GM12874 (cell line): Measurements from ENCODE around the gene HSD11B1L.

Experiments
- CTCF ChIP-seq: IDR thresholded peaks from 2 replicates; pipeline ENCODE4 v1.5.1; 2011; ENCODE audit warnings: low read depth, mild to moderate bottlenecking, control low read depth, low read length, moderate library complexity; ENCODE audit not compliant: insufficient read depth

Gene HSD11B1L

GRCh38 chr19:5690125-5690954, 9.5 kb downstream of the HSD11B1L start, which contains the start of gene RPL36:
Gene RPL36 (plus strand): TSS chr19:5690295. CDS start chr19:5690508, 213 bp downstream.
- peak; percentile 99 for TF ChIP-seq CTCF

- TF ChIP-seq CTCF: no peak
Observed at GRCh38 chr19:5690955-5691821, 10.4 kb downstream of the HSD11B1L start.

- TF ChIP-seq CTCF: no peak
Observed at GRCh38 chr19:5691822-5692722, 11.2 kb downstream of the HSD11B1L start.

GRCh38 chr19:5692723-5693194, 11.9 kb downstream of the HSD11B1L start:
- no peak for TF ChIP-seq CTCF

GRCh38 chr19:5693195-5694166, 12.7 kb downstream of the HSD11B1L start:
- no peak for TF ChIP-seq CTCF

GRCh38 chr19:5694167-5694955, 13.5 kb downstream of the HSD11B1L start:
- TF ChIP-seq CTCF: no peak
